HEK293 (cell line): ENCODE data around the gene CRAT.

ENCODE experiments used
- YY1 ChIP-seq: fragments of 450-650 bp; formaldehyde crosslinking; IDR thresholded peaks from 2 replicates; pipeline ENCODE4 v1.5.1; 2018; ENCODE audit warnings: missing biosample characterization, missing genetic modification characterization
- ZSCAN30 ChIP-seq: fragments of 450-650 bp; IDR thresholded peaks from 2 replicates; pipeline ENCODE4 v1.5.1; 2018; ENCODE audit warnings: missing biosample characterization, mild to moderate bottlenecking, missing genetic modification characterization, moderate library complexity
- TF ChIP-seq, protein P1 (sequence below): fragments of 450-650 bp; formaldehyde crosslinking; IDR thresholded peaks from 2 replicates; pipeline ENCODE4 v1.5.1; 2016; ENCODE audit warnings: missing biosample characterization, missing genetic modification characterization
- TF ChIP-seq, protein P2 (sequence below): fragments of 450-650 bp; formaldehyde crosslinking; IDR thresholded peaks from 2 replicates; pipeline ENCODE4 v1.5.1; 2016; ENCODE audit warnings: missing biosample characterization, missing genetic modification characterization
- TF ChIP-seq, protein P3 (sequence below): fragments of 450-650 bp; formaldehyde crosslinking; IDR thresholded peaks from 2 replicates; pipeline ENCODE4 v1.5.1; 2016; ENCODE audit warnings: missing biosample characterization, missing genetic modification characterization

DNA sequence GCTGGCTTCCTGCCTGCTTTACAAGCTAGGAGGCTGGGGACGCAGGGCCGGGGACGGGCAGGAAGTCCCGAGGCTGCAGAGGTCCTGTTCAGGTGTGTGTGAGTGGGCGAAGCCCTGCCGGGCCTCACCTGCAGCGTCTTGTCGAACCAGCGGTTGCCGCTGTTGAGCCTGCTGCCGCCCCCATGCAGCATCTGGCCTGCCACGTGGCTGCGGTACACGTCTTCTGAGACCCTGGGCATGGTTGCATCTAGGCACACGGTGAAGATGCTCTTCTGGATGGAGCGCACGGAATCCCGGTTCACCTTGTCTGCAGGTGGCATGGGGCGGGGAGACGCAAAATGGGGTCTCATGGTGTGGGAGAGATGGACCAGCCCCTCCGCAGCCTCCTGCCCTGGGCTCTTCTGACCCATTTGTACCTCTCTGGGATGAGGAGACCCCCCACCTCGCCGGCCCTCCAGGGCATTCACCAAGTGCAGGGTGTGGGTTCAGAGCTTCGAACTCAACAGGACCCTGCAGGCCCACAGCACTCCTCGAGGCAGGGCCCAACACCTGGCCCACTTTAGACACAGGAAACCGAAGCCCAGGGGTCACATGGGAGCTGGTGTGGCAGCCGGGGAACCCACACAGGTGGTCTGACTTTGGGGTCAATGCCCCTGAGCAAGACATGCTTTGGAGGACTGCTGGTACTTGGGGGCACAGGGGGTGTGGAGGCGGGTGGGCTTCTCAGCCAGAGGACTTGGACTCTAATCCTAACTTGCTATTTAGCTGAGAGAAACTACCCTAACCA is 10.0 kb downstream of the CRAT start:
- TF ChIP-seq, protein P1, sequence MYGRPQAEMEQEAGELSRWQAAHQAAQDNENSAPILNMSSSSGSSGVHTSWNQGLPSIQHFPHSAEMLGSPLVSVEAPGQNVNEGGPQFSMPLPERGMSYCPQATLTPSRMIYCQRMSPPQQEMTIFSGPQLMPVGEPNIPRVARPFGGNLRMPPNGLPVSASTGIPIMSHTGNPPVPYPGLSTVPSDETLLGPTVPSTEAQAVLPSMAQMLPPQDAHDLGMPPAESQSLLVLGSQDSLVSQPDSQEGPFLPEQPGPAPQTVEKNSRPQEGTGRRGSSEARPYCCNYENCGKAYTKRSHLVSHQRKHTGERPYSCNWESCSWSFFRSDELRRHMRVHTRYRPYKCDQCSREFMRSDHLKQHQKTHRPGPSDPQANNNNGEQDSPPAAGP (tag by site-specific recombination), result no peak
- TF ChIP-seq, protein P2, sequence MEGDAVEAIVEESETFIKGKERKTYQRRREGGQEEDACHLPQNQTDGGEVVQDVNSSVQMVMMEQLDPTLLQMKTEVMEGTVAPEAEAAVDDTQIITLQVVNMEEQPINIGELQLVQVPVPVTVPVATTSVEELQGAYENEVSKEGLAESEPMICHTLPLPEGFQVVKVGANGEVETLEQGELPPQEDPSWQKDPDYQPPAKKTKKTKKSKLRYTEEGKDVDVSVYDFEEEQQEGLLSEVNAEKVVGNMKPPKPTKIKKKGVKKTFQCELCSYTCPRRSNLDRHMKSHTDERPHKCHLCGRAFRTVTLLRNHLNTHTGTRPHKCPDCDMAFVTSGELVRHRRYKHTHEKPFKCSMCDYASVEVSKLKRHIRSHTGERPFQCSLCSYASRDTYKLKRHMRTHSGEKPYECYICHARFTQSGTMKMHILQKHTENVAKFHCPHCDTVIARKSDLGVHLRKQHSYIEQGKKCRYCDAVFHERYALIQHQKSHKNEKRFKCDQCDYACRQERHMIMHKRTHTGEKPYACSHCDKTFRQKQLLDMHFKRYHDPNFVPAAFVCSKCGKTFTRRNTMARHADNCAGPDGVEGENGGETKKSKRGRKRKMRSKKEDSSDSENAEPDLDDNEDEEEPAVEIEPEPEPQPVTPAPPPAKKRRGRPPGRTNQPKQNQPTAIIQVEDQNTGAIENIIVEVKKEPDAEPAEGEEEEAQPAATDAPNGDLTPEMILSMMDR (tag by site-specific recombination), result no peak
- TF ChIP-seq YY1 (no peak), ZSCAN30 (tag by site-specific recombination) (no peak)
- TF ChIP-seq, protein P3, sequence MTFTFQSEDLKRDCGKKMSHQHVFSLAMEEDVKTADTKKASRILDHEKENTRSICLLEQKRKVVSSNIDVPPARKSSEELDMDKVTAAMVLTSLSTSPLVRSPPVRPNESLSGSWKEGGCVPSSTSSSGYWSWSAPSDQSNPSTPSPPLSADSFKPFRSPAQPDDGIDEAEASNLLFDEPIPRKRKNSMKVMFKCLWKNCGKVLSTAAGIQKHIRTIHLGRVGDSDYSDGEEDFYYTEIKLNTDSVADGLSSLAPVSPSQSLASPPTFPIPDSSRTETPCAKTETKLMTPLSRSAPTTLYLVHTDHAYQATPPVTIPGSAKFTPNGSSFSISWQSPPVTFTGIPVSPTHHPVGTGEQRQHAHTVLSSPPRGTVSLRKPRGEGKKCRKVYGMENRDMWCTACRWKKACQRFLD (tag by site-specific recombination), result no peak
